OCI-LY1 (cell line): ENCODE data around the gene RUVBL2.
"Not testable (repeated sequence)": the region's sequence is repeated elsewhere in the genome, so short reads cannot be mapped to it uniquely, and the experiment has no call there.

ENCODE experiments used
- H2AFZ ChIP-seq: fragments of 200-600 bp; sonication (generic), shearing (Covaris generic); 2 replicates; pipeline ENCODE4 v1.6.0; 2014; ENCODE audit warnings: antibody characterized with exemption, mild to moderate bottlenecking, low read length
- H3F3A ChIP-seq: fragments of 200-600 bp; sonication (generic), shearing (Covaris generic); 2 replicates; pipeline ENCODE4 v1.6.0; 2014; ENCODE audit warnings: mild to moderate bottlenecking, antibody characterized with exemption, low read length, moderate library complexity; ENCODE audit not compliant: insufficient read depth
- H3K27ac ChIP-seq: fragments of 200-600 bp; sonication (generic); 2 replicates; pipeline ENCODE4 v1.5.1; 2014; ENCODE audit warnings: low read length, mixed run types, mild to moderate bottlenecking, low read depth; ENCODE audit not compliant: poor library complexity, severe bottlenecking
- H3K27me3 ChIP-seq: fragments of 200-600 bp; sonication (generic); 2 replicates; pipeline ENCODE4 v1.6.0; 2014; ENCODE audit warnings: antibody characterized with exemption, mild to moderate bottlenecking, low read length, moderate library complexity; ENCODE audit not compliant: insufficient read depth
- H3K36me3 ChIP-seq: fragments of 200-600 bp; sonication (generic); 2 replicates; pipeline ENCODE4 v1.6.1; 2014; ENCODE audit warnings: mild to moderate bottlenecking, antibody characterized with exemption, low read length, moderate library complexity, mixed read lengths; ENCODE audit not compliant: insufficient read depth
- H3K4me1 ChIP-seq: fragments of 200-600 bp; sonication (generic); 2 replicates; pipeline ENCODE4 v1.5.1; 2014; ENCODE audit warnings: mild to moderate bottlenecking, low read length, moderate library complexity; ENCODE audit not compliant: insufficient read depth, severe bottlenecking
- H3K4me2 ChIP-seq: fragments of 200-600 bp; sonication (generic), shearing (Covaris generic); 2 replicates; pipeline ENCODE4 v1.6.1; 2014; ENCODE audit warnings: low read length
- H3K4me3 ChIP-seq: fragments of 200-600 bp; sonication (generic); 2 replicates; pipeline ENCODE4 v1.5.1; 2014; ENCODE audit warnings: low read length, low read depth, mild to moderate bottlenecking, mixed read lengths; ENCODE audit not compliant: poor library complexity, severe bottlenecking
- H3K79me2 ChIP-seq: fragments of 200-600 bp; shearing (Covaris generic); 2 replicates; pipeline ENCODE4 v1.6.1; 2016; ENCODE audit warnings: mixed run types, low read length, mixed read lengths; ENCODE audit not compliant: insufficient read depth
- H3K9ac ChIP-seq: fragments of 200-600 bp; sonication (generic), shearing (Covaris generic); 2 replicates; pipeline ENCODE4 v1.6.1; 2014; ENCODE audit warnings: mild to moderate bottlenecking, low read length, mixed read lengths
- H3K9me2 ChIP-seq: fragments of 200-600 bp; sonication (generic), shearing (Covaris generic); 2 replicates; pipeline ENCODE4 v1.6.1; 2014; ENCODE audit warnings: low read depth, mild to moderate bottlenecking, low read length, mixed read lengths
- H3K9me3 ChIP-seq: fragments of 200-600 bp; shearing (Covaris generic); 2 replicates; pipeline ENCODE4 v1.6.1; 2014; ENCODE audit warnings: low read length, mixed read lengths
- H4K20me1 ChIP-seq: fragments of 200-600 bp; sonication (generic), shearing (Covaris generic); 2 replicates; pipeline ENCODE4 v1.6.0; 2016; ENCODE audit warnings: mild to moderate bottlenecking, low read length; ENCODE audit not compliant: insufficient read depth
- EZH2 ChIP-seq: fragments of 200-600 bp; sonication (generic), shearing (Covaris generic); IDR thresholded peaks from 2 replicates; pipeline ENCODE4 v1.8.0; 2017; ENCODE audit warnings: borderline replicate concordance, mixed run types, mild to moderate bottlenecking, antibody characterized with exemption, low read length, moderate library complexity, mixed read lengths
- TF ChIP-seq, protein P1 (sequence below): fragments of 200-600 bp; sonication (generic), shearing (Covaris generic); IDR thresholded peaks from 2 replicates; pipeline ENCODE4 v1.5.1; 2017; ENCODE audit warnings: mild to moderate bottlenecking, antibody characterized with exemption, low read length, moderate library complexity, mixed read lengths

RUVBL2 gene

DNA sequence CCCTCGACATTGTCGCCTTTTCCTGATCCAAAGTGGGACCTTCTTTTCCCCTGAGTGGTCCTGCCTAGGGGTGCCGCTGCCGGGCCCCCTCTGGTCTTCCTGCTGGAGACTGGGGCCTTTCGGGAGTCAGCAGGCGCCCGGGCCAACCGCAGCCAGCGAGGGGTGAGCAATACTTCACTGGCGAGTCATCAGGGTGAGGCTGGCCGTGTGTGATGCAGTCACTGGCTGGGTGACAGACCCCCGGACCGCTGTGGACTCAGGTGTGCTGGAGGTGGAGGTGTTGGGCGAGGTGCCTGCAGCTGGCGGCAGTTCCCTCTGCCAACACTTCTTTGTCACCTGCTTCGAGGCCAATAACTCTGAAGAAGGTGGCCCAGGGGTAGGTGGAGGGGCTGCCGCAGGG is 48.5 kb downstream of the RUVBL2 start:
- Histone ChIP-seq H3F3A (no peaks in the 10 kb centered on the region), H3K4me2 (no peak overlapping the region), H3K9me3 (no peaks in the 10 kb centered on the region), H3K4me1 (no peaks in the 10 kb centered on the region), H3K79me2 (no peaks in the 10 kb centered on the region), H3K4me3 (no peak overlapping the region), H3K27ac (no peak overlapping the region), H4K20me1 (no peaks in the 10 kb centered on the region), H2AFZ (no peak overlapping the region), H3K27me3 (no peaks in the 10 kb centered on the region), H3K9me2 (no peaks in the 10 kb centered on the region), H3K9ac (no peak overlapping the region), H3K36me3 (no peaks in the 10 kb centered on the region)
- TF ChIP-seq, protein P1, sequence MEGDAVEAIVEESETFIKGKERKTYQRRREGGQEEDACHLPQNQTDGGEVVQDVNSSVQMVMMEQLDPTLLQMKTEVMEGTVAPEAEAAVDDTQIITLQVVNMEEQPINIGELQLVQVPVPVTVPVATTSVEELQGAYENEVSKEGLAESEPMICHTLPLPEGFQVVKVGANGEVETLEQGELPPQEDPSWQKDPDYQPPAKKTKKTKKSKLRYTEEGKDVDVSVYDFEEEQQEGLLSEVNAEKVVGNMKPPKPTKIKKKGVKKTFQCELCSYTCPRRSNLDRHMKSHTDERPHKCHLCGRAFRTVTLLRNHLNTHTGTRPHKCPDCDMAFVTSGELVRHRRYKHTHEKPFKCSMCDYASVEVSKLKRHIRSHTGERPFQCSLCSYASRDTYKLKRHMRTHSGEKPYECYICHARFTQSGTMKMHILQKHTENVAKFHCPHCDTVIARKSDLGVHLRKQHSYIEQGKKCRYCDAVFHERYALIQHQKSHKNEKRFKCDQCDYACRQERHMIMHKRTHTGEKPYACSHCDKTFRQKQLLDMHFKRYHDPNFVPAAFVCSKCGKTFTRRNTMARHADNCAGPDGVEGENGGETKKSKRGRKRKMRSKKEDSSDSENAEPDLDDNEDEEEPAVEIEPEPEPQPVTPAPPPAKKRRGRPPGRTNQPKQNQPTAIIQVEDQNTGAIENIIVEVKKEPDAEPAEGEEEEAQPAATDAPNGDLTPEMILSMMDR = no peak
- no peak for TF ChIP-seq EZH2

GRCh38 chr19:49042666-49043065 is 49.0 kb downstream of the RUVBL2 start:
- H3K9ac ChIP-seq, H3K27me3 ChIP-seq: not testable (repeated sequence)

GRCh38 chr19:49043548-49043947 is 49.9 kb downstream of the RUVBL2 start, which contains the start of gene CGB5:
Gene CGB5 (plus strand): TSS chr19:49043848. CDS start chr19:49044210, 362 bp downstream.
- not testable (repeated sequence) for H3K9me2 ChIP-seq, H3K79me2 ChIP-seq, H4K20me1 ChIP-seq, H3K9ac ChIP-seq, H3K9me3 ChIP-seq, H3K4me1 ChIP-seq, H2AFZ ChIP-seq, H3K4me3 ChIP-seq, H3K27ac ChIP-seq, H3K36me3 ChIP-seq, H3F3A ChIP-seq, H3K4me2 ChIP-seq, H3K27me3 ChIP-seq

More at GRCh38 chr19:49042666-49043065, 49.0 kb downstream of the RUVBL2 start:
- not testable (repeated sequence) for H3K9me2 ChIP-seq, H3K4me1 ChIP-seq, H4K20me1 ChIP-seq, H3K79me2 ChIP-seq, H3F3A ChIP-seq, H3K27ac ChIP-seq, H2AFZ ChIP-seq, H3K36me3 ChIP-seq, H3K4me2 ChIP-seq, H3K9me3 ChIP-seq, H3K4me3 ChIP-seq

DNA sequence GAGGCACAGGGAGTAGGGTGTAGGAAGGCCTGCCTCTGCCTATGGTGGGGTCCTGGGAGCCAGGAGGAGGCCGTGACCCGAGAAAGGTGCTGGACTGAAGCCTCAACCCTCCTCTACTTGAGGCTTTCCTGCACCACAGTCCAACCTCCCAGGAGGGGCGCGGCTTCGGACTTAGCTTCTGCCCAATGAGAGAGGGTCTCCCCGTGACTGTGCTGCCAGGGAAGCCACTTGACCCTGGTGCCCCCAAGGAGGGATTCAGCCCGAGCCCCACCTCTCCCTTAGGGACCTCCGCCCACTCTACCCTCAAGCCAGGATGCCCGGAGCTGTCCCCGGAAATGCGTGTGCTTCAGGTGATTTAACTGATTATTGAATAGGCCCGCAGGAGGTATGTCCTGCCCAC is 55.3 kb downstream of the RUVBL2 start, which contains the start of gene CGB8:
Gene CGB8 (minus strand): TSS at position 101 of the 400 bp plus-strand sequence. CDS start 372 bp downstream, outside the sequence.
- not testable (repeated sequence) for H3K79me2 ChIP-seq, H3K9ac ChIP-seq, H3K36me3 ChIP-seq, H2AFZ ChIP-seq, H4K20me1 ChIP-seq, H3K9me3 ChIP-seq, H3K4me1 ChIP-seq, H3F3A ChIP-seq, H3K4me2 ChIP-seq, H3K27ac ChIP-seq, H3K27me3 ChIP-seq, H3K4me3 ChIP-seq, H3K9me2 ChIP-seq

GRCh38 chr19:49049834-49050233 is 56.1 kb downstream of the RUVBL2 start:
- H3K36me3 ChIP-seq, H3K9me3 ChIP-seq, H3K27me3 ChIP-seq, H3K79me2 ChIP-seq, H3K4me1 ChIP-seq, H3K9ac ChIP-seq, H3K4me2 ChIP-seq, H3K4me3 ChIP-seq, H3K27ac ChIP-seq, H3K9me2 ChIP-seq, H4K20me1 ChIP-seq, H2AFZ ChIP-seq, H3F3A ChIP-seq: not testable (repeated sequence)

DNA sequence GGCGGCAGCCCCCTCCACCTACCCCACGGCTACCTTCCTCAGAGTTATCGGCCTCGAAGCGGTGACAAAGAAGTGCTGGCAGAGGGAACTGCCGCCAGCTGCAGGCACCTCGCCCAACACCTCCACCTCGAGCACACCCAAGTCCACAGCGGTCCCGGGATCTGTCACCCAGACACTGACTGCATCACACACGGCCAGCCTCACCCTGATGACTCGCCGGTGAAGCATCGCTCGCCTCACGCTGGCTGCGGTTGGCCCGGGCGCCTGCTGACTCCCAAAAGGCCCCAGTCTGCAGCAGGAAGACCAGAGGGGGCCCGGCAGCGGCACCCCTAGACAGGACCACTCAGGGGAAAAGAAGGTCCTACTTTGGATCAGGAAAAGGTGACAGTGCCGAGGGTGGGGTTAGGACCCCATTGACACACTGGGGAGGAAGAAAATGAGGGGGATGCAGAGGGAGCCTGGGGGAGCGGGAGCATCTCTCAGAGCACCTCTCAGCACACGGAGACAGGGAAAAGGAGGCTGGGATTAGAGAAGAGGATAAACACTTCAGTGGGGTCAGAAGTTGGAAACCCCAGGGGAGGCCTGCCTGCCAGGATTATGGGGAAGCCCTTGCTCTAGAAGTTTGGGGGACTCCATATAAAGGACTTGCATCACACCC is 56.8 kb downstream of the RUVBL2 start:
- not testable (repeated sequence) for H3K36me3 ChIP-seq, H2AFZ ChIP-seq, H3K27me3 ChIP-seq, H3K79me2 ChIP-seq, H3K4me2 ChIP-seq, H3K27ac ChIP-seq, H3K4me3 ChIP-seq, H3K9me2 ChIP-seq, H3K4me1 ChIP-seq, H3F3A ChIP-seq, H3K9ac ChIP-seq, H3K9me3 ChIP-seq, H4K20me1 ChIP-seq
